HEK293 (cell line): ENCODE measurements around the gene AIG1.
A peak's percentile ranks its signal among the peaks of the same experiment; 100 is the strongest.

Experiments
- CTCF ChIA-PET: fragments of 350-600 bp; formaldehyde crosslinking; extraction: SDS; loops from one replicate; lab custom pipeline; 2021; ENCODE audit warnings: antibody characterized with exemption; lab: Yijun Ruan, JAX
- POLR2A ChIA-PET: fragments of 300-600 bp; formaldehyde crosslinking; extraction: SDS; loops from one replicate; lab custom pipeline; 2020; ENCODE audit warnings: antibody characterized with exemption, inconsistent platforms; lab: Yijun Ruan, JAX
- H3K27ac ChIP-seq: fragments of 200-500 bp; sonication (Bioruptor generic); 2 replicates; pipeline ENCODE4 v1.5.1; 2014; ENCODE audit warnings: low read depth, low read length, control low read depth, inconsistent platforms; ENCODE audit errors: extremely low read depth
- H3K36me3 ChIP-seq, 2 experiments: fragments of 200-500 bp in 1 of 2; sonication (Bioruptor generic) in 1 of 2; 1 replicate in 1 of 2; 2 replicates in 1 of 2; pipeline ENCODE4 v1.5.1; 2014 to 2017; ENCODE audit warnings: inconsistent platforms in 2 of 2, low read length in 2 of 2; ENCODE audit not compliant: control insufficient read depth in 2 of 2, insufficient read depth in 1 of 2
- H3K4me1 ChIP-seq: fragments of 200-500 bp; sonication (Bioruptor generic); 2 replicates; pipeline ENCODE4 v1.5.1; 2014; ENCODE audit warnings: mild to moderate bottlenecking, low read length, inconsistent platforms; ENCODE audit not compliant: control insufficient read depth, insufficient read depth
- H3K4me3 ChIP-seq: 2 replicates; pipeline ENCODE4 v1.5.1; 2011; ENCODE audit warnings: low read depth, mild to moderate bottlenecking, control low read depth, low read length, moderate library complexity
- H3K9me3 ChIP-seq: fragments of 200-500 bp; sonication (Bioruptor generic); 2 replicates; pipeline ENCODE4 v1.5.1; 2014; ENCODE audit warnings: low read depth, low read length, inconsistent platforms; ENCODE audit not compliant: control insufficient read depth, insufficient read depth
- BCL11B ChIP-seq: fragments of 450-650 bp; formaldehyde crosslinking; IDR thresholded peaks from 2 replicates; pipeline ENCODE4 v1.5.1; 2016; ENCODE audit warnings: low read depth, missing biosample characterization, missing genetic modification characterization
- KLF7 ChIP-seq: fragments of 450-650 bp; formaldehyde crosslinking; IDR thresholded peaks from 2 replicates; pipeline ENCODE4 v1.5.1; 2016; ENCODE audit warnings: missing biosample characterization, missing genetic modification characterization, borderline replicate concordance
- OVOL3 ChIP-seq: fragments of 450-650 bp; formaldehyde crosslinking; IDR thresholded peaks from 2 replicates; pipeline ENCODE4 v1.5.1; 2016; ENCODE audit warnings: missing biosample characterization, missing genetic modification characterization
- ZBTB1 ChIP-seq: fragments of 450-650 bp; formaldehyde crosslinking; IDR thresholded peaks from 2 replicates; pipeline ENCODE4 v1.5.1; 2016; ENCODE audit warnings: missing biosample characterization, missing genetic modification characterization
- ZBTB20 ChIP-seq: fragments of 450-650 bp; formaldehyde crosslinking; IDR thresholded peaks from 2 replicates; pipeline ENCODE4 v1.5.1; 2016; ENCODE audit warnings: missing biosample characterization, missing genetic modification characterization
- ZNF169 ChIP-seq: fragments of 450-650 bp; formaldehyde crosslinking; IDR thresholded peaks from 2 replicates; pipeline ENCODE4 v1.5.1; 2016; ENCODE audit warnings: missing biosample characterization, missing genetic modification characterization
- ZNF324 ChIP-seq: fragments of 450-650 bp; formaldehyde crosslinking; IDR thresholded peaks from 2 replicates; pipeline ENCODE4 v1.5.1; 2016; ENCODE audit warnings: missing biosample characterization, missing genetic modification characterization
- ZNF366 ChIP-seq: fragments of 450-650 bp; formaldehyde crosslinking; conservative IDR thresholded peaks from 2 replicates; pipeline ENCODE4 v1.5.1; 2016; ENCODE audit warnings: missing biosample characterization, missing genetic modification characterization
- ZNF37A ChIP-seq: fragments of 450-650 bp; IDR thresholded peaks from 2 replicates; pipeline ENCODE4 v1.5.1; 2018; ENCODE audit warnings: missing biosample characterization, missing genetic modification characterization
- ZNF530 ChIP-seq: fragments of 450-650 bp; formaldehyde crosslinking; IDR thresholded peaks from 2 replicates; pipeline ENCODE4 v1.5.1; 2016; ENCODE audit warnings: low read depth, missing biosample characterization, missing genetic modification characterization
- ZNF76 ChIP-seq: fragments of 450-650 bp; formaldehyde crosslinking; IDR thresholded peaks from 2 replicates; pipeline ENCODE4; 2016; ENCODE audit warnings: low read depth, missing biosample characterization, missing genetic modification characterization, borderline replicate concordance
- TF ChIP-seq, protein P1 (sequence below): fragments of 450-650 bp; IDR thresholded peaks from 2 replicates; pipeline ENCODE4 v1.5.1; 2018; ENCODE audit warnings: missing biosample characterization, missing genetic modification characterization
- TF ChIP-seq, protein P2 (sequence below): fragments of 450-650 bp; formaldehyde crosslinking; IDR thresholded peaks from 2 replicates; pipeline ENCODE4 v1.5.1; 2016; ENCODE audit warnings: missing biosample characterization, missing genetic modification characterization, low read depth
- TF ChIP-seq, protein P3 (sequence below): fragments of 450-650 bp; formaldehyde crosslinking; IDR thresholded peaks from 2 replicates; pipeline ENCODE4 v1.5.1; 2016; ENCODE audit warnings: missing biosample characterization, missing genetic modification characterization
- TF ChIP-seq, protein P4 (sequence below): fragments of 450-650 bp; formaldehyde crosslinking; IDR thresholded peaks from 2 replicates; pipeline ENCODE4 v1.5.1; 2016; ENCODE audit warnings: missing biosample characterization, missing genetic modification characterization
- TF ChIP-seq, protein P5 (sequence below): fragments of 450-650 bp; formaldehyde crosslinking; IDR thresholded peaks from 2 replicates; pipeline ENCODE4 v1.5.1; 2016; ENCODE audit warnings: missing biosample characterization, missing genetic modification characterization

AIG1 gene

DNA sequence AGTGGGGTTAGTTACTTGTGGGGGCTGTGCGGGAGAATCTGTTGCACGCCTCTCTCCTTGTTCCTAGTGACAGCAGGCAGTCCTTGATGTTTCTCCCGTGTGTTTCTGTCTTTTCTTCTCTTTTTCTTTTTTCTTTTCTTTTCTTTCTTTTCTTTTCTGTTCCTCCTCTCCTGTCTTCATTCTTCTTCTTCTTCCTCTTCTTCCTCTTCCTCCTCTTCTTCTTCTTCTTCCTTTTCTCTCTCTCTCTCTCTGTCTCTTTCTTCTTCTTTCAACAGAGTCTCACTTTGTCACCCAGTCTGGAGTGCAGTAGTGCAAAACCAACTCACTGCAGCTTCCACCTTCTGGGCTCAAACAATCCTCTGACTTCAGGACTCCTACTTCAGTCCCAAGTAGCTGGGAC lies 6.8 kb upstream of the AIG1 start:
- Histone ChIP-seq H3K27ac (no peak overlapping the region), H3K4me3 (no peak overlapping the region), H3K9me3 (no peaks in the 10 kb centered on the region), H3K4me1 (no peaks in the 10 kb centered on the region), H3K36me3 (no peaks in the 10 kb centered on the region)
- TF ChIP-seq ZNF366 (tag by site-specific recombination) (0 out of 2 replicates have a peak, but pooled peaks have one; percentile 12), ZNF530 (tag by site-specific recombination) (no peak)
- TF ChIP-seq, protein P1, sequence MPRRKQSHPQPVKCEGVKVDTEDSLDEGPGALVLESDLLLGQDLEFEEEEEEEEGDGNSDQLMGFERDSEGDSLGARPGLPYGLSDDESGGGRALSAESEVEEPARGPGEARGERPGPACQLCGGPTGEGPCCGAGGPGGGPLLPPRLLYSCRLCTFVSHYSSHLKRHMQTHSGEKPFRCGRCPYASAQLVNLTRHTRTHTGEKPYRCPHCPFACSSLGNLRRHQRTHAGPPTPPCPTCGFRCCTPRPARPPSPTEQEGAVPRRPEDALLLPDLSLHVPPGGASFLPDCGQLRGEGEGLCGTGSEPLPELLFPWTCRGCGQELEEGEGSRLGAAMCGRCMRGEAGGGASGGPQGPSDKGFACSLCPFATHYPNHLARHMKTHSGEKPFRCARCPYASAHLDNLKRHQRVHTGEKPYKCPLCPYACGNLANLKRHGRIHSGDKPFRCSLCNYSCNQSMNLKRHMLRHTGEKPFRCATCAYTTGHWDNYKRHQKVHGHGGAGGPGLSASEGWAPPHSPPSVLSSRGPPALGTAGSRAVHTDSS (tag by site-specific recombination), result peak; percentile 61; the same call in 1 of the 2 replicates
- ChIA-PET CTCF (no interaction called here), POLR2A (no interaction called here)

DNA sequence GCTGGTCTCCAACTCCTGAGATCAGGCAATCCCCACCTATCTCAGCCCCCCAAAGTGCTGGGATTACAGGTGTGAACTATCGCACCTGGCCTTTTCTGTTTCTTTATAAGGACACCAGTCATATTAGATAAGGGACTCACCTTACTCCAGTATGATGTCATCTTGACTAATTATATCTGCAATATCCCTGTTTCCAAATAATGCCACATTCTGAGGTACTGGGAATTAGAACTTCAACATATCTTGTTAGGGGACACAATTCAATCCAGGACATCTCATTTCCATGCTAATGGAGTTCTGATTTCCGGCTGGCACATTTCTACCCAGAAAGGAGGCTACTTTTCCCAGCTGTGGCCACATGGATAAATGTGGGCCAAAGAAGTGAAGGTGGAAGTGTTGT lies 6.4 kb upstream of the AIG1 start:
- no peaks in the 10 kb centered on the region for H3K9me3 ChIP-seq
- no peak overlapping the region for H3K4me3 ChIP-seq
- TF ChIP-seq, protein P2, sequence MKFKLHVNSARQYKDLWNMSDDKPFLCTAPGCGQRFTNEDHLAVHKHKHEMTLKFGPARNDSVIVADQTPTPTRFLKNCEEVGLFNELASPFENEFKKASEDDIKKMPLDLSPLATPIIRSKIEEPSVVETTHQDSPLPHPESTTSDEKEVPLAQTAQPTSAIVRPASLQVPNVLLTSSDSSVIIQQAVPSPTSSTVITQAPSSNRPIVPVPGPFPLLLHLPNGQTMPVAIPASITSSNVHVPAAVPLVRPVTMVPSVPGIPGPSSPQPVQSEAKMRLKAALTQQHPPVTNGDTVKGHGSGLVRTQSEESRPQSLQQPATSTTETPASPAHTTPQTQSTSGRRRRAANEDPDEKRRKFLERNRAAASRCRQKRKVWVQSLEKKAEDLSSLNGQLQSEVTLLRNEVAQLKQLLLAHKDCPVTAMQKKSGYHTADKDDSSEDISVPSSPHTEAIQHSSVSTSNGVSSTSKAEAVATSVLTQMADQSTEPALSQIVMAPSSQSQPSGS (tag by site-specific recombination), result 0 out of 2 replicates have a peak, but pooled peaks have one; percentile 34
- no peak for TF ChIP-seq OVOL3 (tag by site-specific recombination)
- ChIA-PET POLR2A (no interaction called here), CTCF (interaction anchor here (0.7 kb wide), 1 partner anchor 134 kb away, joined by 3 read pairs; no protein-coding TSS in a partner anchor)
- H3K36me3 ChIP-seq, result no peaks in the 10 kb centered on the region
- no peaks in the 10 kb centered on the region for H3K4me1 ChIP-seq
- H3K27ac ChIP-seq, result no peak overlapping the region

DNA sequence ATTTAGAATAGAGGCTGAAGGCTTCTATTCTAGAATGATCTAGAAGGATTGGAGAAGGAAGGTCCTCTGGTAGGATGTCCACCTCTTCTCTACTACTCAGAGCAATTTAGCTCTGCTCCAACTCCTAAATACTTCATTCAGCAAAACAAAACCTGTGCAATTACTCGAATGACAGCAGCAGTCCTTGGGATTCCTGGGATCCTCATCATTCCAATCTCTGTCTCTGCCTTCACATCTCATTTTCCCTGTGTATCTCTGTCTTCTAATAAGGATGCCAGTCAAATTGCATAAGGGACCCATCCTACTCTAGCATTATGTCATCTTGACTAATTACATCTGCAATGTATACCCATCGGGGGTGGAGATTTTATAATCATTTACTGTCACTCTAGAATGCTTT lies 5.5 kb upstream of the AIG1 start:
- no peaks in the 10 kb centered on the region for H3K36me3 ChIP-seq
- H3K4me1 ChIP-seq, result no peaks in the 10 kb centered on the region
- TF ChIP-seq, protein P3, sequence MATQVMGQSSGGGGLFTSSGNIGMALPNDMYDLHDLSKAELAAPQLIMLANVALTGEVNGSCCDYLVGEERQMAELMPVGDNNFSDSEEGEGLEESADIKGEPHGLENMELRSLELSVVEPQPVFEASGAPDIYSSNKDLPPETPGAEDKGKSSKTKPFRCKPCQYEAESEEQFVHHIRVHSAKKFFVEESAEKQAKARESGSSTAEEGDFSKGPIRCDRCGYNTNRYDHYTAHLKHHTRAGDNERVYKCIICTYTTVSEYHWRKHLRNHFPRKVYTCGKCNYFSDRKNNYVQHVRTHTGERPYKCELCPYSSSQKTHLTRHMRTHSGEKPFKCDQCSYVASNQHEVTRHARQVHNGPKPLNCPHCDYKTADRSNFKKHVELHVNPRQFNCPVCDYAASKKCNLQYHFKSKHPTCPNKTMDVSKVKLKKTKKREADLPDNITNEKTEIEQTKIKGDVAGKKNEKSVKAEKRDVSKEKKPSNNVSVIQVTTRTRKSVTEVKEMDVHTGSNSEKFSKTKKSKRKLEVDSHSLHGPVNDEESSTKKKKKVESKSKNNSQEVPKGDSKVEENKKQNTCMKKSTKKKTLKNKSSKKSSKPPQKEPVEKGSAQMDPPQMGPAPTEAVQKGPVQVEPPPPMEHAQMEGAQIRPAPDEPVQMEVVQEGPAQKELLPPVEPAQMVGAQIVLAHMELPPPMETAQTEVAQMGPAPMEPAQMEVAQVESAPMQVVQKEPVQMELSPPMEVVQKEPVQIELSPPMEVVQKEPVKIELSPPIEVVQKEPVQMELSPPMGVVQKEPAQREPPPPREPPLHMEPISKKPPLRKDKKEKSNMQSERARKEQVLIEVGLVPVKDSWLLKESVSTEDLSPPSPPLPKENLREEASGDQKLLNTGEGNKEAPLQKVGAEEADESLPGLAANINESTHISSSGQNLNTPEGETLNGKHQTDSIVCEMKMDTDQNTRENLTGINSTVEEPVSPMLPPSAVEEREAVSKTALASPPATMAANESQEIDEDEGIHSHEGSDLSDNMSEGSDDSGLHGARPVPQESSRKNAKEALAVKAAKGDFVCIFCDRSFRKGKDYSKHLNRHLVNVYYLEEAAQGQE, result no peak
- no peak for TF ChIP-seq ZNF76
- TF ChIP-seq ZBTB1 (tag by site-specific recombination), result no peak
- no peak for TF ChIP-seq KLF7
- TF ChIP-seq ZNF37A (tag by site-specific recombination), result no peak
- TF ChIP-seq OVOL3 (tag by site-specific recombination), result no peak
- no peak for TF ChIP-seq BCL11B (tag by site-specific recombination)
- TF ChIP-seq ZBTB20 (tag by site-specific recombination), result no peak
- POLR2A ChIA-PET, result no interaction called here
- no peak overlapping the region for H3K27ac ChIP-seq
- CTCF ChIA-PET, result no interaction called here
- no peaks in the 10 kb centered on the region for H3K9me3 ChIP-seq
- H3K4me3 ChIP-seq, result no peak overlapping the region

DNA sequence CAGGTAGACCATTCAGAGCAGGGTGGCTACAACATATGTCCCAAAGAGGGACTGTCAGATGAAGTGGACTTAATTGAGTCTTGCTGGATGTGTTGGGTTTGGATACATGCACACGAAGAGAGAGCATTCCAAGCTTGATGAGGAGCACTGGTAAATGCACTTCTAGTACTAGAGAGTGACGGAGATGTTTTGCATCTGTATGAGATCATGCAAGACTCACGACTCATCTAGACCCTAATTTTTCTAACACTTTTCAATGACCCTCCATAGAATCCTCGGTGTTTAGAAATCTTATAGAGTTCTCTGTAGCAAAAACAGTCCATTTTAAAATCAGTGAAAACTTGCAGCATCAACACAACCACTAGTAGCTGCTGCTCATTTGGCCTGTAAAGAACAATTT lies 4.8 kb upstream of the AIG1 start:
- H3K4me1 ChIP-seq, result no peaks in the 10 kb centered on the region
- no peaks in the 10 kb centered on the region for H3K36me3 ChIP-seq
- no peak overlapping the region for H3K4me3 ChIP-seq
- ChIA-PET CTCF (no interaction called here), POLR2A (no interaction called here)
- H3K27ac ChIP-seq, result no peak overlapping the region
- H3K9me3 ChIP-seq, result no peaks in the 10 kb centered on the region
- TF ChIP-seq, protein P4, sequence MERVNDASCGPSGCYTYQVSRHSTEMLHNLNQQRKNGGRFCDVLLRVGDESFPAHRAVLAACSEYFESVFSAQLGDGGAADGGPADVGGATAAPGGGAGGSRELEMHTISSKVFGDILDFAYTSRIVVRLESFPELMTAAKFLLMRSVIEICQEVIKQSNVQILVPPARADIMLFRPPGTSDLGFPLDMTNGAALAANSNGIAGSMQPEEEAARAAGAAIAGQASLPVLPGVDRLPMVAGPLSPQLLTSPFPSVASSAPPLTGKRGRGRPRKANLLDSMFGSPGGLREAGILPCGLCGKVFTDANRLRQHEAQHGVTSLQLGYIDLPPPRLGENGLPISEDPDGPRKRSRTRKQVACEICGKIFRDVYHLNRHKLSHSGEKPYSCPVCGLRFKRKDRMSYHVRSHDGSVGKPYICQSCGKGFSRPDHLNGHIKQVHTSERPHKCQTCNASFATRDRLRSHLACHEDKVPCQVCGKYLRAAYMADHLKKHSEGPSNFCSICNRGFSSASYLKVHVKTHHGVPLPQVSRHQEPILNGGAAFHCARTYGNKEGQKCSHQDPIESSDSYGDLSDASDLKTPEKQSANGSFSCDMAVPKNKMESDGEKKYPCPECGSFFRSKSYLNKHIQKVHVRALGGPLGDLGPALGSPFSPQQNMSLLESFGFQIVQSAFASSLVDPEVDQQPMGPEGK, result no peak
- TF ChIP-seq ZNF169 (tag by site-specific recombination), result no peak
- TF ChIP-seq ZNF324 (tag by site-specific recombination), result no peak
- TF ChIP-seq, protein P5, sequence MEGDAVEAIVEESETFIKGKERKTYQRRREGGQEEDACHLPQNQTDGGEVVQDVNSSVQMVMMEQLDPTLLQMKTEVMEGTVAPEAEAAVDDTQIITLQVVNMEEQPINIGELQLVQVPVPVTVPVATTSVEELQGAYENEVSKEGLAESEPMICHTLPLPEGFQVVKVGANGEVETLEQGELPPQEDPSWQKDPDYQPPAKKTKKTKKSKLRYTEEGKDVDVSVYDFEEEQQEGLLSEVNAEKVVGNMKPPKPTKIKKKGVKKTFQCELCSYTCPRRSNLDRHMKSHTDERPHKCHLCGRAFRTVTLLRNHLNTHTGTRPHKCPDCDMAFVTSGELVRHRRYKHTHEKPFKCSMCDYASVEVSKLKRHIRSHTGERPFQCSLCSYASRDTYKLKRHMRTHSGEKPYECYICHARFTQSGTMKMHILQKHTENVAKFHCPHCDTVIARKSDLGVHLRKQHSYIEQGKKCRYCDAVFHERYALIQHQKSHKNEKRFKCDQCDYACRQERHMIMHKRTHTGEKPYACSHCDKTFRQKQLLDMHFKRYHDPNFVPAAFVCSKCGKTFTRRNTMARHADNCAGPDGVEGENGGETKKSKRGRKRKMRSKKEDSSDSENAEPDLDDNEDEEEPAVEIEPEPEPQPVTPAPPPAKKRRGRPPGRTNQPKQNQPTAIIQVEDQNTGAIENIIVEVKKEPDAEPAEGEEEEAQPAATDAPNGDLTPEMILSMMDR (tag by site-specific recombination), result no peak
